Panc1 (cell line): Measurements from ENCODE around the gene CELF2. TPM values are rescaled to one million over a fixed set of nuclear protein-coding genes. Genes with fewer than 3 reads are reported as not detected.

Source experiments
- ATAC-seq: fragments of 200-7000 bp; cut with Tn5 transposase; 2 replicates; pipeline ENCODE4 v1.9.1; 2020; ENCODE audit warnings: mild to moderate bottlenecking, moderate library complexity
- BruUV-seq: library from RNA; stranded (reverse); fragments of 400-500 nt; replicated peaks from 2 replicates; lab custom pipeline; 2021; lab: Mats Ljungman, UMichigan
- CTCF ChIA-PET: fragments of 300-600 bp; sonication (Branson Sonifier 250); formaldehyde crosslinking; loops from one replicate; lab custom pipeline; 2022; ENCODE audit warnings: antibody characterized with exemption; lab: Charles Lee
- POLR2A ChIA-PET: fragments of 300-600 bp; sonication (Branson Sonifier 250); formaldehyde crosslinking; loops from one replicate; lab custom pipeline; 2022; ENCODE audit warnings: antibody characterized with exemption; lab: Charles Lee
- DNase-seq: peaks from one replicate; pipeline ENCODE4 v3.0.0-alpha.2; 2010; ENCODE audit warnings: low read depth, low spot score
- H3K27ac ChIP-seq: 2 replicates; pipeline ENCODE4 v1.5.1; 2011; ENCODE audit warnings: mild to moderate bottlenecking, low read length, inconsistent platforms
- H3K27me3 ChIP-seq: fragments of 200-500 bp; sonication (Bioruptor generic); 2 replicates; pipeline ENCODE4 v1.6.0; 2014; ENCODE audit warnings: low read length, inconsistent platforms; ENCODE audit not compliant: control insufficient read depth, insufficient read depth
- H3K36me3 ChIP-seq: fragments of 200-500 bp; sonication (Bioruptor generic); 2 replicates; pipeline ENCODE4 v1.5.1; 2014; ENCODE audit warnings: inconsistent platforms, mild to moderate bottlenecking, low read length, moderate library complexity; ENCODE audit not compliant: control insufficient read depth, insufficient read depth
- H3K4me1 ChIP-seq: 2 replicates; pipeline ENCODE4 v1.5.1; 2011; ENCODE audit warnings: inconsistent platforms, mild to moderate bottlenecking, low read length, moderate library complexity; ENCODE audit not compliant: control insufficient read depth, insufficient read depth
- H3K4me3 ChIP-seq, 2 experiments: 2 replicates each; pipeline ENCODE4 v1.5.1; 2011 to 2012; ENCODE audit warnings: low read depth in 2 of 2, low read length in 2 of 2, mild to moderate bottlenecking in 2 of 2, inconsistent platforms in 1 of 2, moderate library complexity in 1 of 2
- H3K9me3 ChIP-seq: fragments of 200-500 bp; sonication (Bioruptor generic); 2 replicates; pipeline ENCODE4 v1.5.1; 2014; ENCODE audit warnings: low read depth, mild to moderate bottlenecking, inconsistent platforms, low read length, moderate library complexity; ENCODE audit not compliant: control insufficient read depth, insufficient read depth
- POLR2AphosphoS5 ChIP-seq: IDR thresholded peaks from 2 replicates; pipeline ENCODE4 v1.6.1; 2012; ENCODE audit warnings: mild to moderate bottlenecking, low read depth, low read length, moderate library complexity
- SIN3A ChIP-seq: IDR thresholded peaks from 2 replicates; pipeline ENCODE4 v1.6.1; 2012; ENCODE audit warnings: low read depth, mild to moderate bottlenecking, low read length, moderate library complexity, borderline replicate concordance; ENCODE audit not compliant: insufficient read depth
- TCF7L2 ChIP-seq: IDR thresholded peaks from 2 replicates; pipeline ENCODE4 v1.6.1; 2011; ENCODE audit warnings: mild to moderate bottlenecking, low read depth, low read length, inconsistent platforms
- in situ Hi-C: cut with HindIII; loops from 2 replicates; pipeline ENCODE4 v1.10.0; 2016; ENCODE audit warnings: low sequenced_read_pairs, low pct_unique_long_range_greater_than_20kb
- intact Hi-C: fragments of 100-400 bp; cut with micrococcal nuclease; formaldehyde crosslinking; loops from one replicate; pipeline ENCODE4 v1.10.0; 2022; ENCODE audit not compliant: unreplicated experiment
- total RNA-seq: library from RNA; stranded (reverse); gene quantifications from one replicate; pipeline ENCODE4 v1.2.1, GENCODE V29; 2021; ENCODE audit not compliant: unreplicated experiment
- TF ChIP-seq, protein P1 (sequence below), 2 experiments: IDR thresholded peaks; 2 replicates each; pipeline ENCODE4 v1.6.1; 2011 to 2012; ENCODE audit warnings: low read depth in 2 of 2, control low read depth in 1 of 2, low read length in 1 of 2, mild to moderate bottlenecking in 1 of 2, moderate library complexity in 1 of 2; ENCODE audit not compliant: insufficient read depth in 1 of 2
- TF ChIP-seq, protein P2 (sequence below): fragments of 450-650 bp; IDR thresholded peaks from 2 replicates; pipeline ENCODE4 v1.5.1; 2017; ENCODE audit warnings: mild to moderate bottlenecking

CELF2 gene
- total RNA-seq, 1 experiment from 2014 or later, result 0.44 TPM

DNA sequence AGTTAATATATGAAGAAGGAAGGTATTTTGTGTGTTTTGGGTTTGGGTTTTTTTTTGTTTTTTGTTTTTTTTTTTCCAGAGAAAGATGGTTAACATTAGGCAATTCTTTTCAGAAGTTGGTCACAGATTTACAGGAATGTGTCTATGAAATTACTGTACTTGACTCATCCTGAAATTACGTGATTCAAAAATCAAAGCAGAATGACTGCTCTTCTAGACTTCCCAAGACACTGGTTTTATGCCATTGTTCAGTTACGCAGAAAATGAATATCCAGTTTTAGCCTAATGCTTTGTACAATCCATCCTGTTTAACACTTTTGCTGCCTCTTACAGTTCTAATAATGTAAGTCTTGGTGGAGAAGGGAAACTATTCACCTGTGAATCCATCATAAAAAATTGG, 39.7 kb upstream of the CELF2 start:
- H3K27me3 ChIP-seq, result no peaks in the 10 kb centered on the region

DNA sequence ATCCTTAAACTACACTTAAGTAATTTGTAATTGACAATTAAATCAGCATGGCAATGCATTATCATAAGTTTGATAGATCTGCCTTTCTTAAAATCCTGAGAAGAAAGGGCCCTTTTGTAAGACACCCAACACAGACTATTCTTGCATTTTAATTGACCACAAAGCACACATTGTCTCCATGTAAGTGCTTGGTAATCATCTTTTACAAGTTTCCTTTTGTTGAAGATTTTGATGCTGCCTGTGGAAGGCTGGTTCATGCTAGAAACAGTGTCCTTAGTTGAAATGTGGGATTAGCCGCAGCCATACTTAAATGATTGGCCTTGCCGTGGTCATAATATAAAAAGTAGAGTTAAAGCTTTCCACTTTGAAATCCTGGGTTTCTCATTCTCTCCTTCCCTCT, 32.3 kb upstream of the CELF2 start:
- CTCF ChIA-PET, result no interaction called here
- no peak for DNase-seq

More for the DNA sequence above, 39.7 kb upstream of the CELF2 start:
- TF ChIP-seq, protein P1, sequence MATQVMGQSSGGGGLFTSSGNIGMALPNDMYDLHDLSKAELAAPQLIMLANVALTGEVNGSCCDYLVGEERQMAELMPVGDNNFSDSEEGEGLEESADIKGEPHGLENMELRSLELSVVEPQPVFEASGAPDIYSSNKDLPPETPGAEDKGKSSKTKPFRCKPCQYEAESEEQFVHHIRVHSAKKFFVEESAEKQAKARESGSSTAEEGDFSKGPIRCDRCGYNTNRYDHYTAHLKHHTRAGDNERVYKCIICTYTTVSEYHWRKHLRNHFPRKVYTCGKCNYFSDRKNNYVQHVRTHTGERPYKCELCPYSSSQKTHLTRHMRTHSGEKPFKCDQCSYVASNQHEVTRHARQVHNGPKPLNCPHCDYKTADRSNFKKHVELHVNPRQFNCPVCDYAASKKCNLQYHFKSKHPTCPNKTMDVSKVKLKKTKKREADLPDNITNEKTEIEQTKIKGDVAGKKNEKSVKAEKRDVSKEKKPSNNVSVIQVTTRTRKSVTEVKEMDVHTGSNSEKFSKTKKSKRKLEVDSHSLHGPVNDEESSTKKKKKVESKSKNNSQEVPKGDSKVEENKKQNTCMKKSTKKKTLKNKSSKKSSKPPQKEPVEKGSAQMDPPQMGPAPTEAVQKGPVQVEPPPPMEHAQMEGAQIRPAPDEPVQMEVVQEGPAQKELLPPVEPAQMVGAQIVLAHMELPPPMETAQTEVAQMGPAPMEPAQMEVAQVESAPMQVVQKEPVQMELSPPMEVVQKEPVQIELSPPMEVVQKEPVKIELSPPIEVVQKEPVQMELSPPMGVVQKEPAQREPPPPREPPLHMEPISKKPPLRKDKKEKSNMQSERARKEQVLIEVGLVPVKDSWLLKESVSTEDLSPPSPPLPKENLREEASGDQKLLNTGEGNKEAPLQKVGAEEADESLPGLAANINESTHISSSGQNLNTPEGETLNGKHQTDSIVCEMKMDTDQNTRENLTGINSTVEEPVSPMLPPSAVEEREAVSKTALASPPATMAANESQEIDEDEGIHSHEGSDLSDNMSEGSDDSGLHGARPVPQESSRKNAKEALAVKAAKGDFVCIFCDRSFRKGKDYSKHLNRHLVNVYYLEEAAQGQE (IDR thresholded peaks at IDR 0.05; ENCODE audit: insufficient read depth in 1 of 2, low read depth in 2 of 2, low read length in 1 of 2), result no peak
- TF ChIP-seq, protein P2, sequence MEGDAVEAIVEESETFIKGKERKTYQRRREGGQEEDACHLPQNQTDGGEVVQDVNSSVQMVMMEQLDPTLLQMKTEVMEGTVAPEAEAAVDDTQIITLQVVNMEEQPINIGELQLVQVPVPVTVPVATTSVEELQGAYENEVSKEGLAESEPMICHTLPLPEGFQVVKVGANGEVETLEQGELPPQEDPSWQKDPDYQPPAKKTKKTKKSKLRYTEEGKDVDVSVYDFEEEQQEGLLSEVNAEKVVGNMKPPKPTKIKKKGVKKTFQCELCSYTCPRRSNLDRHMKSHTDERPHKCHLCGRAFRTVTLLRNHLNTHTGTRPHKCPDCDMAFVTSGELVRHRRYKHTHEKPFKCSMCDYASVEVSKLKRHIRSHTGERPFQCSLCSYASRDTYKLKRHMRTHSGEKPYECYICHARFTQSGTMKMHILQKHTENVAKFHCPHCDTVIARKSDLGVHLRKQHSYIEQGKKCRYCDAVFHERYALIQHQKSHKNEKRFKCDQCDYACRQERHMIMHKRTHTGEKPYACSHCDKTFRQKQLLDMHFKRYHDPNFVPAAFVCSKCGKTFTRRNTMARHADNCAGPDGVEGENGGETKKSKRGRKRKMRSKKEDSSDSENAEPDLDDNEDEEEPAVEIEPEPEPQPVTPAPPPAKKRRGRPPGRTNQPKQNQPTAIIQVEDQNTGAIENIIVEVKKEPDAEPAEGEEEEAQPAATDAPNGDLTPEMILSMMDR, result no peak
- no peak for TF ChIP-seq POLR2AphosphoS5
- no peak for TF ChIP-seq TCF7L2
- no peak for TF ChIP-seq SIN3A
- BruUV-seq, result no TSS peak
- ChIA-PET POLR2A (interaction anchor here (0.6 kb wide), 1 partner anchor 21 kb away, joined by 4 read pairs; no protein-coding TSS in a partner anchor), CTCF (no interaction called here)
- DNase-seq (no peak), ATAC-seq (no peak)
- Histone ChIP-seq H3K9me3 (no peaks in the 10 kb centered on the region), H3K4me1 (no peaks in the 10 kb centered on the region), H3K4me3 (no peak overlapping the region), H3K27ac (no peak overlapping the region), H3K36me3 (no peaks in the 10 kb centered on the region)
- intact Hi-C loops (no loop called here), in situ Hi-C loops (no loop called here)

More for the DNA sequence above, 32.3 kb upstream of the CELF2 start:
- no TSS peak for BruUV-seq
- Histone ChIP-seq H3K9me3 (no peaks in the 10 kb centered on the region), H3K4me1 (no peaks in the 10 kb centered on the region), H3K27ac (no peak overlapping the region), H3K36me3 (no peaks in the 10 kb centered on the region), H3K27me3 (no peaks in the 10 kb centered on the region), H3K4me3 (no peak overlapping the region)
- TF ChIP-seq TCF7L2 (no peak), POLR2AphosphoS5 (no peak), SIN3A (no peak)
- TF ChIP-seq, protein P2, result no peak
- TF ChIP-seq, protein P1 (IDR thresholded peaks at IDR 0.05; ENCODE audit: insufficient read depth in 1 of 2, low read depth in 2 of 2, low read length in 1 of 2), result no peak
- no peak for ATAC-seq
- in situ Hi-C loops (no loop called here), intact Hi-C loops (no loop called here)
- POLR2A ChIA-PET, result no interaction called here
